GM15510 (cell line): ENCODE results near the gene RRAS.
A peak's percentile ranks its signal among the peaks of the same experiment; 100 is the strongest.

Experiments used
- POLR2A ChIP-seq: IDR thresholded peaks from 3 replicates; pipeline ENCODE4 v1.6.1; 2011; ENCODE audit warnings: borderline replicate concordance; ENCODE audit not compliant: insufficient read length; ENCODE audit errors: extremely low read depth

Gene RRAS

DNA sequence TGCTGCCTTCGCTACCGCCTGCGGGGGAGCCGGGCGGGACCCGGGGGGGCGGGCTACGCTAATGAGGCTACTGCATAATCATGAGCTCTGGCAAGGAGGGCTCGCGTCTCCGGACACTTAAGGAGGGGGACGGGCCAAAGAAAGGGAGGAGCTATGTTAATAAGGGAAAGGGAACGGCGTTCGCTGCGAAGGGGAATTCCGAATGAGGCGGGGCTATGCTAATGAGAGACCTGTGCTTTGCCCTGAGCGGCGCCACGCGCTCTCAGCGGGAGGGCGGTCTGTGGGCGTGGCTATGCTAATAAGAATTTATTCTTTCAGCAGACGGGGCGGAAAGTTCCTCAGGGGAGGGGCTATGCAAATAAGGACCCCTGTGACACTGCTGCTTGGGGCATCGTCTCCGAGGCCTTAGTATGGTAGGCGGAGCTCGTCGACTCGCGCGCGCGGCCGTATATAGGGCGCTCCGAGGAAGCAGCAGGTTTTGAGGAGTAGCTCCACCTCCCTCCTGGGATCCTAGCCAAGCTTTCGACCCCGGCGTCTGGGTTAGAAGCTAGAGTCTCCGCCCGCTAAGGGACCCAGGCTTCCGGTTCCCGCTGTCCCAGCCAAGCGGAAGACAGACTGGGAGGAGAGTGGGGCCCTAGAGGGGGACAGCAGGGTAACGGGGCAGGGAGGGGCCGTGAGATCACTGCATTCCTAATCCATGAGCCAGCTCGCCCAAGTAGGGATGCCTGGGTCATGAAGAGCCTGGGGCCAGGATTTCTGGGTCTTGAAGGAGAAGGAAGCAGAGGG lies at the start of gene RRAS:
TSS of gene RRAS (minus strand) at position 31 of the 786 bp plus-strand sequence. CDS start 45 bp downstream, outside the sequence.
- TF ChIP-seq POLR2A, result peak; percentile 81

DNA sequence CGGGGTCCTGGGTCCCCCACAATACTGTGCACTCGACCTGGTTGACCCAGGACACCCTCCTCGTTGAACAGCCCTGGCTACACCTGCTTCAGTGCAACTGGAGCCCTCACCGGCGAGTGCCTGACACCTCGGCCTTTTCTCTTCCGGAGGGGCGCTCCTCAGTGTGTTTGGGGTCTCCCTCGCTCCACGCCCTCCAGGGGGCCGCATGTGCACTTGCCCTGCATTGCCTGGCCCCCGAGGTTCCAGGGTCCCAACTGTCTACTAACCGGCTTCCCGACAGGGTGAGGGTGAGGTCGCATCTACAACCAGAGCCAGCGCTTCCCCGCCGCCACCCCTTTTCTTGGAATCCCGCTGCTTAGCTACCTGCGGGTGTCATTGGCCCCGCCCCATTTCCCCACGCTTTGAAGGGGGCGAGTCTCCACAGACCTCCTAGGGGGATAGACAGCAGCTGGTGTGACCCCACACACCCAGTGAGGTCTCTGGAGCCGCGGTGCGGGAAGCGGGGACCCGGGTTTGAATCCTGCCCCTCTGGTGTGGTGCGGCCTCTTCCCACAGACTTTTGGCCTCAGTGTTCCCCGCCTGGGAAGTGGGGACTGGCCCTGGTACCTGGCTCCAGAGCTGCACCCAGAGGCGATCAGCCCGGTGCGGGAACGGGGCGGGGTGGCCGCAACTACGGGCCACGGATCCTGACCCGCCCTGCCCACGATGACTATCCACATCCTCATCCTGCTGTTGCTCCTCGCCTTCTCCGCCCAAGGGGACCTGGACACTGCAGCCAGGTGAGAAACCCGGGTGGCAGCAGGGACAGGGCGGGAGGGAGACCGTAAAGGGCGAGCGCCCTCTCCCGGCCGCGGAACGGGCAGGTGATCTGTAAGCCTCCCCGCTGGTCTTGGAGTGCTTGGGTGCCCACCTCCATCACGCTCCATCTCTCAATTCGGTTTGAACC lies 49.5 kb upstream of the RRAS start, which contains the start of gene ADM5:
TSS of gene ADM5 (plus strand) at position 462 of the 946 bp plus-strand sequence. CDS start at position 706, 244 bp downstream.
- TF ChIP-seq POLR2A, result no peak

GRCh38 chr19:49688531-49689132 lies 48.7 kb upstream of the RRAS start:
- TF ChIP-seq POLR2A, result no peak

- no peak for TF ChIP-seq POLR2A
Measured at GRCh38 chr19:49687566-49688316, 47.8 kb upstream of the RRAS start.

DNA sequence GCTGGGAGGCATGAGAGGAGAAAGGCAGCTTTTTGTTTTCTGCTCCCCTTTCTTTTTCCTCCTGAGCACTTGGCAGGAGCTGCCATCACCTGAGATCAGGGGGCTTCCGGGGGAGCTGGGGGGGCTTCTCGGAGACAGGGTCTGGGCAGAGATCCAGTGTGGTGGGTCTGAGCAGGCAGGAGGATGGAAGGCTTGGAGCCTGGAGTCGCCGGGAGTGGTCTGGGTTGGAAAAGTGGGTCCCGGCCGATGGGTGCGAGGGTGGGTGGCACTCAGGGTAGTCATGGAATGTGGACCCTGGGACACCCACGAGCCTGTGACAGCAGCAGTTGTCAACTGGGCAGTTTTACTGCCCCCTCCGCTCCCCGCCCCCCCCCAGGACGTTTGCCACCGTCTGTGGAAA lies 47.2 kb upstream of the RRAS start:
- no peak for TF ChIP-seq POLR2A

DNA sequence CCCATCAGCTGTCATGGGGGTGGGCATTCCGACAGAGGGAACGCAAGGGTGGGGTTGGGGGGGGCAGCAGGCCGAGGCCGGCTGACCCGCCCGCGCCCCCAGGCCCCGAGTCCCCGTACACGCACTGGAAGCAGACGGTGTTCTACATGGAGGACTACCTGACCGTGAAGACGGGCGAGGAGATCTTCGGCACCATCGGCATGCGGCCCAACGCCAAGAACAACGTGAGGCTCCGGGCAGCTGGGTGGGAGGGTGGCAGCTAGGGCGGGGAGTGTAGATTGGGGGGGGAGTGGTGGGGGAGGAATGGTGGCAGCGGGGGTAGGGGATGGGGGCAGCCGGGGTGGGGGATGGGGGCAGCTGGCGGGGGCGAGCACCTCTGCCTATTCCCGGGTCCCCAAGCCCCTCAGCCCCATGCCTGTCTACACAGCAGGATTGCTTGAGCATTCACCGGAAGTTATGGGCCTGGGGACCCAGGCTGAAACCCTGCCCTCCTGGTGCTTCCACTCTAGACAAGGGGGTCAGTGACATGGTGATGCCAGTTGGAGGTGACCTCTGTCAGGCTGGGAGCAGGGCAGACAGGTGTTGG lies 46.7 kb upstream of the RRAS start:
- no peak for TF ChIP-seq POLR2A

- peak; percentile 14 for TF ChIP-seq POLR2A
Measured at GRCh38 chr19:49685845-49686332, 45.9 kb upstream of the RRAS start.

- no peak for TF ChIP-seq POLR2A
Measured at GRCh38 chr19:49684983-49685553, 45.1 kb upstream of the RRAS start.

GRCh38 chr19:49684251-49684982 lies 44.5 kb upstream of the RRAS start:
- peak; percentile 16 for TF ChIP-seq POLR2A

- TF ChIP-seq POLR2A, result peak; percentile 10
Measured at GRCh38 chr19:49683814-49684250, 43.9 kb upstream of the RRAS start.

DNA sequence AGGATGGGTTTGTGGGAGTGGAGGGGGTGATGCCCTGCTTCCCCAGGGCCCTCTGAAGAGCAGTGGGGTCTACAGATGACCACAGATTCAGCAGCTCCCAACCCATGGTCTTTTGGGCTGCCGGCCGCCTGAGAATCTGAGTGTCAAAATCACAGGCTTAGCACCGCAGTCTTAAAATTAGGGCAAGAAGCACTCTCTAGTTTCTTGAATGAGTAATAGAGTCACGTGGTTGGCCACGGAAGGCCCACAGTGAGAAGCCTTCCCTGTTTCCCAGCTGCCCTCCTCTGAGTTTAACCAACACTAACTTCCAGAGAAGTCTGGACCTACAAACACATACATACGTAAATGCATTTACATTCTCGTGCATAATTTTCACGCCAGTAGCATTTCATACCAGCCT lies 42.3 kb upstream of the RRAS start:
- no peak for TF ChIP-seq POLR2A

- TF ChIP-seq POLR2A, result no peak
Measured at GRCh38 chr19:49681830-49682229, 41.9 kb upstream of the RRAS start.
